ENCODE data around the gene ALS2.

DNA sequence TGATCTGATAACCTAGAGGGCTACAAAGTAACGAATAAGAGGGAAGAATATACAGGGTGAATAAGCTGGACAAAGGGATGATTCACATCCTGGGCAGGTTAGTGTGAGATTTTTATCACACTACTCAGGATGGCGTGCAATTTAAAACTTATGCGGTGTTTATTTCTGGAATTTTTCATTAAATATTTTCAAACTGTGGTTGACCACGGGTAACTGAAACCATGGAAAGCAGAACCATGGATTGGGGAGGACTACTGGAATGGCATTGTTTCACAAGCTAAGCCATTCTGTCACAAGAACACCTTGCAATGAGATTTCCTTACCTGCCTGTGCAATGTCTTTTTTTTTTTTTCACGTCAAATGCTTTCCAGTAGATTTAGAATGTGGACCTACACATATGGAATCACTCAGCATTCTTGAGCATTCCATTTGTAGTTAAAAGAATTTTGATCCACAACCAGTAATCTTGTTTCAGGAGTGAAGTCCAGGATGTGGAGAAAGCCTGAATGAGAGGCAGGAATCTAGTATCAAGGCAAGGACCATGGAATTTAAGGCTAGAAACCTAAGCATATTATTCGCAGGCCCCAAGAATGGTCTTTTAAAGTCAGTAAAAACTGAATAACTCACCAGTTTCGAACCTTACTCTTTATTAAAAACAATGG is 17.6 kb upstream of the ALS2 start:
- TF ChIP-seq GTF2F1 (IDR thresholded peaks at IDR 0.05; ENCODE audit: borderline replicate concordance, low read depth, low read length) (no peak), NRF1 (IDR thresholded peaks at IDR 0.05; ENCODE audit: low read depth, low read length) (no peak), KDM5A (IDR thresholded peaks at IDR 0.05; ENCODE audit: low read length) (no peak), CREB1 (IDR thresholded peaks at IDR 0.05) (no peak), TEAD4 (IDR thresholded peaks at IDR 0.05; ENCODE audit: low read depth, low read length) (no peak), NANOG (IDR thresholded peaks at IDR 0.05; ENCODE audit: insufficient read depth, low read depth, low read length, poor library complexity, severe bottlenecking) (no peak), RAD21 (IDR thresholded peaks at IDR 0.05 in 1 of 2, conservative IDR thresholded peaks at IDR 0.05 in 1 of 2; ENCODE audit: low read depth in 2 of 2, low read length in 2 of 2) (no peak), TAF1 (IDR thresholded peaks at IDR 0.05; ENCODE audit: low read depth, low read length) (no peak), POLR2AphosphoS5 (IDR thresholded peaks at IDR 0.05; ENCODE audit: low read depth, low read length) (no peak), SP1 (IDR thresholded peaks at IDR 0.05; ENCODE audit: low read depth, low read length) (no peak), SP4 (IDR thresholded peaks at IDR 0.05; ENCODE audit: low read length) (no peak), POLR2A (IDR thresholded peaks at IDR 0.05; ENCODE audit: control extremely low read depth in 1 of 2, low read depth in 2 of 2, low read length in 2 of 2) (no peak), FOSL1 (IDR thresholded peaks at IDR 0.05; ENCODE audit: insufficient read depth, low read depth, low read length) (no peak)
- TF ChIP-seq, protein P1, sequence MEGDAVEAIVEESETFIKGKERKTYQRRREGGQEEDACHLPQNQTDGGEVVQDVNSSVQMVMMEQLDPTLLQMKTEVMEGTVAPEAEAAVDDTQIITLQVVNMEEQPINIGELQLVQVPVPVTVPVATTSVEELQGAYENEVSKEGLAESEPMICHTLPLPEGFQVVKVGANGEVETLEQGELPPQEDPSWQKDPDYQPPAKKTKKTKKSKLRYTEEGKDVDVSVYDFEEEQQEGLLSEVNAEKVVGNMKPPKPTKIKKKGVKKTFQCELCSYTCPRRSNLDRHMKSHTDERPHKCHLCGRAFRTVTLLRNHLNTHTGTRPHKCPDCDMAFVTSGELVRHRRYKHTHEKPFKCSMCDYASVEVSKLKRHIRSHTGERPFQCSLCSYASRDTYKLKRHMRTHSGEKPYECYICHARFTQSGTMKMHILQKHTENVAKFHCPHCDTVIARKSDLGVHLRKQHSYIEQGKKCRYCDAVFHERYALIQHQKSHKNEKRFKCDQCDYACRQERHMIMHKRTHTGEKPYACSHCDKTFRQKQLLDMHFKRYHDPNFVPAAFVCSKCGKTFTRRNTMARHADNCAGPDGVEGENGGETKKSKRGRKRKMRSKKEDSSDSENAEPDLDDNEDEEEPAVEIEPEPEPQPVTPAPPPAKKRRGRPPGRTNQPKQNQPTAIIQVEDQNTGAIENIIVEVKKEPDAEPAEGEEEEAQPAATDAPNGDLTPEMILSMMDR (IDR thresholded peaks at IDR 0.05; ENCODE audit: control extremely low read depth in 1 of 3, insufficient read depth in 1 of 3, low read depth in 1 of 3, low read length in 3 of 3), result no peak

Data from H1 (cell line).